Right lung (tissue), 10 donors: Measurements from ENCODE around the gene CTNNA3. TPM values are rescaled to one million over a fixed set of nuclear protein-coding genes. Genes with fewer than 3 reads are reported as not detected.
A peak's percentile ranks its signal among the peaks of the same experiment; 100 is the strongest.
"Not testable (repeated sequence)": the region's sequence is repeated elsewhere in the genome, so short reads cannot be mapped to it uniquely, and the experiment has no call there.

Experiments used
- DNase-seq, 2 donors: peaks; one replicate each; pipeline ENCODE4 v3.0.0-alpha.2; 2013
- long read RNA-seq, 8 donors: transcript quantifications; one replicate each; lab custom pipeline, GENCODE V29; 2026
- polyA plus RNA-seq, 5 donors: library from polyadenylated mRNA; unstranded; fragments of 120-200 nt; gene quantifications; one replicate each; pipeline versions ENCODE4 v1.2.1 to v1.2.3, GENCODE V29; 2013; ENCODE audit warnings: inconsistent platforms in 1 of 5, low replicate concordance in 1 of 5; ENCODE audit not compliant: insufficient read length in 5 of 5, insufficient read depth in 1 of 5

Gene CTNNA3
- 1 to 10 TPM; 4.4 to 9.5 (median 5.2) TPM for polyA plus RNA-seq
- long read RNA-seq, donor 1, result 0 reads
- long read RNA-seq, donor 2, result 0 reads
- long read RNA-seq, donor 3, result 0 reads
- long read RNA-seq, donor 4, result 0 reads
- long read RNA-seq, donor 5, result 0 reads
- long read RNA-seq, donor 6, result 0 reads
- long read RNA-seq, donor 7, result 0 reads
- long read RNA-seq, donor 8, result 0 reads

DNA sequence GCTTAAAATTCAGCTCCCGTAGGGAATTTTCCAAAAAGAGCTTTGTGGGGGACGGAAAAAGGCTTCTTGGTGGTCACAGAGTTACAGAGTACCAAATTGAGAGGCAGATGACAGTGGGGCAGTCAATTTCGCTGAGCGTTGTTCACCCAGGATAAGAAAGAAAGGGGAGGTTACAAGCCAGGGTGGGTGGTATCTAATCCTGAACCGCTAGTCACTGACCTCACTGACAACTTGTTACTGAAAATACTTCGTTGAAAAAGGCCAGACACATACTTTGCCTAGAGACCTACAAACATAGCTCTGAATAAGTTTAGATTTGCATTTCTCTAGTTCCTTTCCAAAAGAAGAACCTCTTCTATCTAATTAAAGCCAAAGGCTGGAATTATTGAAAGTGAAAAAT, at the start of gene CTNNA3:
TSS of gene CTNNA3 (minus strand) at position 167 of the 400 bp plus-strand sequence.
- DNase-seq, result no peak

DNA sequence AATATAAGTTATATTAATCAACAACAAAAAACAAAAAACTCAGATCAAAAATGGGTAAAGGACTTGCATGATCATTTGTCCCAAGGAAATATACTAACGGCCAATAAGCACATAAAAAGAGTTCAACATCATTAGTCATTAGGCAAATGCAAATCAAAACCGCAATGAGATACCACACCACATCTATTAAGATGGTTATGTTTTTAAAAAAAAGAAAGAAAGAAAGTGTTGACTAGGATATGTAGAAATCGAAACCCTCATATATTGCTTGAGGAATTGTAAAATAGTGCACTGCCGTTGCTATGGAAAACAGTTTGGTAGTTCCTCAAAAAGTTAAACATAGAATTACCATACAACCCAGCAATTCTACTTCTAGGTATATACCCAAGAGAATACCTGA, 39.4 kb upstream of the CTNNA3 start:
- no peak for DNase-seq

DNA sequence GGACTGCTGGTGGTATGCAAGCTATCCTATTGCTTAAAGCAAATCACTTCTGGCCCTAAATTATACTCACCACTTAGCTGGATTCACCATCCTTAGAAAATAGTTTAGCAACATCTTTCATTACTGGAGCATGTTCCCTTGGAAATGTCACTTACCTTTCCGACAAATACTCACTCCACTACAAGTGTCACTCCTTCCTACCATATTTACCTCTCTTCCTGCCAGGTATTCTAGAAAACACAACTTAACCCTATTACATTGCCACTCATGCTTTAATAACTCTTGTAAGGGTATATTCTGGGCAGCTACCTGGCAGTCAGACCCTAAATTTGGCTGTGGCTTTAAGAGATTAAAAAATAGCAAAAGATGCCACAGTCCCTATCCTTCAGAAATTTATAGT, 37.5 kb upstream of the CTNNA3 start:
- no peak for DNase-seq

DNA sequence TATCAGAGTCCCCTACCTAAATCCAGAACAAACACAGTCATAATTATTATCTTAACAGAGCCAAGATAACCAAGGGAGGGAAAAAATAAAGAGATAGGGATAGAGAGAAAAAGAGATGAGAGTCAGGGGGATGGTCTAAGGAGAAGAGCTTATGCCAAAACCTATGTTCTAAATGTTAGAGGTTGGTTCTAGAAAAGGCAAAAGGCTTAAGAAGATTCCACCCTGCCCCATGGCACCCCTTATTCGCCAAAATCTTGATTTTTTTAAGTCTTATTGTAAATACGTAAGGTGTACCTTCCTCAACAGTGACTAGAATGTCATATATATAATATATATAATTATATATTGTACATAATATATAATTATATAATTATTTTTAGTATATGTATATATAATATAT, 29.6 kb upstream of the CTNNA3 start:
- DNase-seq, result no peak

DNA sequence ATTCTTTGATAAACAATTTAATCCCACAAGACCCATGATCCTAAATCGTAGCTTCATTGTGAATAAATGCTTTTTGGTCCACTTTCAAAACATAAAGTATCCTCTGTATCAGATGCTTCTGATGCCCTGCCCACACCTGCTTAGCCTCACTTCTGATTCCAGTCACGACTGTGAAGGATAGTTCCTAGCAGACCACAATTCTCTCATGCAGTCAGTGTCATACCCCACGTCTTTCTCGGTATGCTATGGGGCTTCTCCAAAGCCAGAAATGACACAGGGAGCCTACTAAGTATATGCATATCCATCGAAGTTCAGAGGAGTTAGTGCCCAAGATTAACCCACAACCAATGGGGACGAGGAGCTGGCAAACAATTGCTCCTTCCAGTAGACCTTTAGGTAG, 27.6 kb upstream of the CTNNA3 start:
- no peak for DNase-seq

DNA sequence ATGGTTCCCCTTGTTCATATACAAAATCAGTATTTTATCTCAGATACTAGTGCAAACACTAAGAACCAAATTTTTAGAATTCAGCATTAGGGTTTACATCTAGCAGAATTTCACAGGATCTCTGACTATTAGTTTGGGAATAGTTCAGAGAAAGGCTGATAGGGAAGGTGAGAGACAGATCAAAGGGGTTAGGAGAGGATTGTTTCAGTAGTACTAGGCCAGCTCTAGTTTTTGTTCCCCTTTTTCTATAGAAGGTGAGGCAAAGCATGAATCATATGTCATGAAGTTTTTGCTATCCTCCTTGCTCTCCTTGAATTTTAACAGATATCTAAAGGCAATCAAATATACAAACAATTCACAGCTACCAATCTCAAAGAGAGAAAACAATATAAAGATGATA, 26.1 kb upstream of the CTNNA3 start:
- no peak for DNase-seq

DNA sequence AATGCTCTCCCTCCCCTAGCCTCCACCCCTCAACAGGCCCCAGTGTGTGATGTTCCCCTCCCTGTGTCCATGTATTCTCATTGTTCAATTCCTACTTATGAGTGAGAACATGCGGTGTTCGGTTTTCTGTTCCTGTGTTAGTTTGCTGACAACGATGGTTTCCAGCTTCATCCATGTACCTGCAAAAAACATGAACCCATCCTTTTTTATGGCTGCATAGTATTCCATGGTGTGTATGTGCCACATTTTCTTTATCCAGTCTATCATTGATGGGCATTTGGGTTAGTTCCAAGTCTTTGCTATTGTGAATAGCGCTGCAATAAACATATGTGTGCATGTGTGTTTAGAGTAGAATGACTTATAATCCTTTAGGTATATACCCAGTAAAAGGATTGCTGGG, 20.5 kb upstream of the CTNNA3 start:
- DNase-seq, result not testable (repeated sequence)

DNA sequence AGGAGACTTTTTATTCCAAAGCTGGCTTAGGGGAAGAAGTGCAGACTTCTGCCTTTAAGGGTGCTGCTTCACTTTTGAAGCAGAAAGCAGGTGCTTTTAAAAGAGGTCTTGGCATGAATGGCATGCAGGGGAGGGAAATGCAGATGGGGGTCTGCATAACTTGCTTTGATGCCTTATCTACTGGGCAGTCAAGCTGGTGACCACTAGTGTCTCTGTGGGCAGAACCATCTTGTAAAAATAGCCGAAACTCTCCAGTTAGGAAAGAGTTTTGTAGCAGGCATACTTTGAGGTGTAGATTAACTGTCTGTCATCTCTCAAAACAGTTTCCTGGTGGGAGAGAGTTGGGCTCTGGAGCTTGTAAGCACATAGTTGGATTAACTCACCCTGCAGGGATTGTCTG, 9.9 kb upstream of the CTNNA3 start:
- no peak for DNase-seq

DNA sequence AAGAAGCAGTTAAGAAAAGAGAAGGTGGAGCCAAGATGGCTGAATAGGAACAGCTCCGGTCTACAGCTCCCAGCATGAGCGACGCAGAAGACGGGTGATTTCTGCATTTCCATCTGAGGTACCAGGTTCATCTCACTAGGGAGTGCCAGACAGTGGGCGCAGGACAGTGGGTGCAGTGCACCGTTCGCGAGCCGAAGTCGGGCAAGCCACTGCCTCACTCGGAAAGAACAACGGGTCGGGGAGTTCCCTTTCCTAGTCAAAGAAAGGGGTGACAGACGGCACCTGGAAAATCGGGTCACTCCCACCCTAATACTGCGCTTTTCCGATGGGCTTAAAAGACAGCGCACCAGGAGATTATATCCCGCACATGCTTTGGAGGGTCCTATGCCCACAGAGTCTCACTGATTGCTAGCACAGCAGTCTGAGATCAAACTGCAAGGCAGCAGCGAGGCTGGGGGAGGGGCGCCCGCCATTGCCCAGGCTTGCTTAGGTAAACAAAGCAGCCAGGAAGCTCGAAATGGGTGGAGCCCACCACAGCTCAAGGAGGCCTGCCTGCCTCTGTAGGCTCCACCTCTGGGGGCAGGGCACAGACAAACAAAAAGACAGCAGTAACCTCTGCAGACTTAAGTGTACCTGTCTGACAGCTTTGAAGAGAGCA, 3.7 kb upstream of the CTNNA3 start:
- not testable (repeated sequence) for DNase-seq

DNA sequence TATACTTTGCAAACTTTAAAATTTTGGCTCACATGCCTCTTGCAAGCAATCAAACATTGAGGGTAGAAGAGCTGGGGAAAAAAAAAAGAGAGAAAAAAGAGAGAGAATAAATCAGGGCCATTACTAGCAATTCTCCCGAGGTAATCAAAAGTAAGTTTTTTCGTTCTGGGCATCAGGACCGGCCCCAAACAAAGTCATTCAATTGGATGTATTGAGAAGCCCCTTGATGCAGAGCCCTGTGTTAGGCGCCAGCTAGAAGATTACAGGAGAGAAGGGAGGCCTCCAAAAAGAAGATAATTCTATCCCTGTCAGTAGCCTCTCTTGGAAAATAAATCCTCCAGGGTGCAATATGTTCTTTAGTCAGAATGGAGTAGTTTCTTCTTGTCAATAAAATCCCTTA, 2.2 kb upstream of the CTNNA3 start:
- no peak for DNase-seq

DNA sequence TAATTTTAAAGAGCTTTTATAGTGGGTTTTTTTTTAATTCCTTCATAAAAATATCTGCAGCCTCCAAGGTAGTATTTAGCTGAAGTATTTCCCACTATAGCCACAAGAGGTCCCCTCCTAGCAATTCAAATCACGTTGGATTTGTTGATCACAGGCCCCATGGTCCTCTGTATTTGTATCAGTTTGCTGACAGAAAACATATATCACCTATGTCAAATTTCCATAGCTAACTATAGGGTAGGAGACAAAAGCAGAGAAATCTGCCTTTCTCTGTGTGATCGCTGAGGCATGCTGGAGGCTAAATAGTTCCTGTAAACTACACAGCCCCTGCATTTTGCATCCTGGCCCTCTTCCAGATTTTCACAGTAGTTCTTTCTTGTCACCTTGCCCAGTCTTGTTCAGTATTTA, 1.7 kb upstream of the CTNNA3 start:
- peak; percentile 30 to 38 for DNase-seq

DNA sequence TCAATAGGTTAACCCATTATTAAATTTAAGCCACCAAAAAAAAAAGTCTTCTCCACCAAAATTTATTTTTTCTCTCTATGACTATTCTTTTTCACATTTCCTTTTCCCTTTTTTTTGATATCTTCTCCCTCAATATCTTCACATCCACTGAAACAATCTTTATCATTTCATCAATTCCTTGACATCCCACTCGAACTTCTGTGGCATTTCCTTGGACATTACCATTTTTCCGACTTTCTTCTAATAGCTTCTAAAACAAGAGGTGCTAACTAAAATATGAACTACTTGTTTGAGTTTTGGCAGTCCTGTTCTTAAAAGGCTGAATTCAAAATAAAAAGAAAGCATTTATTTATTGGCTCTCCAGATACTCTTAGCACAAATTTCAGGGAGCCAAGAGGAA, 684 bp upstream of the CTNNA3 start:
- no peak for DNase-seq

DNA sequence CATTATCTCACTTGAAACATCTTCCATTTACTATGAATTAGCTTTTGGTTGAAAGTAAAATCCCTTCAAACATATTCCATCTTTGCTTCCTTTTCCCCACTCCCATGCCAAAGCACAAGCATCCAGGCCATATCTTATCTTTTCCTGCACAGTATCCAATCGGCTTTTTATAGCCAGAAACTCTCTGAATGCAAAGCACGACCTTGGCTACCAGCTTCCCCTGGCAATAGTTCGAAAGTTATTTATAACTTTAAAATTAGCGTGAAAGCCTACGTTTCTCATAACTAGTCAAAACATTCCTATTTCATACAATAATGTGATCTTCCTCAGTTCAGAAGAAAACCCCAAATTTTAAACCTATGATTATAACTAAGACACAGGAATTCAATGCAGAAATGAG, 440 bp downstream of the CTNNA3 start:
- no peak for DNase-seq

DNA sequence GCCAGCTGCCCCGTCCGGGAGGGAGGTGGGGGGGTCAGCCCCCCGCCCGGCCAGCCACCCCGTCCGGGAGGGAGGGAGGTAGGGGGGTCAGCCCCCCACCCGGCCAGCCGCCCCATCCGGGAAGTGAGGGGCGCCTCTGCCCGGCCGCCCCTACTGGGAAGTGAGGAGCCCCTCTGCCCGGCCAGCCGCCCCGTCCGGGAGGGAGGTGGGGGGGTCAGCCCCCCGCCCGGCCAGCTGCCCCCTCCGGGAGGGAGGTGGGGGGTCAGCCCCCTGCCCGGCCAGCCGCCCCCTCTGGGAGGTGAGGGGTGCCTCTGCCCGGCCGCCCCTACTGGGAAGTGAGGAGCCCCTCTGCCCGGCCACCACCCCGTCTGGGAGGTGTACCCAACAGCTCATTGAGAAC, 4.1 kb downstream of the CTNNA3 start:
- DNase-seq, result not testable (repeated sequence)

DNA sequence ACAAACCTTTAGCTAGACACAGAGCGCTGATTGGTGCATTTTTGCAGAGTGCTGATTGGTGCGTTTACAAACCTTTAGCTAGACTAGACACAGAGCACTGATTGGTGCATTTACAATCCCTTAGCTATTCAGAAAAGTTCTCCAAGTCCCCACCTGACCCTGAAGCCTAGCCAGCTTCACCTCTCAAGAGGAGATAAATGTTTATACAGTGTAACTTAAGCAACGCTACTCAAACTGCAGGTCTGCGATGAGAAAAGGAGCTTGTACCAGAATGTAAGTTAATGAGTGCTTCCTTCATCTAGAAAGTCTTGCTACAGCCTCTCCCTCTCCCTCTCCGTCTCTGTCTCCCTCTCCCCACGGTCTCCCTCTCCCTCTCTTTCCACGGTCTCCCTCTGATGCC, 5.5 kb downstream of the CTNNA3 start:
- DNase-seq, result not testable (repeated sequence)

DNA sequence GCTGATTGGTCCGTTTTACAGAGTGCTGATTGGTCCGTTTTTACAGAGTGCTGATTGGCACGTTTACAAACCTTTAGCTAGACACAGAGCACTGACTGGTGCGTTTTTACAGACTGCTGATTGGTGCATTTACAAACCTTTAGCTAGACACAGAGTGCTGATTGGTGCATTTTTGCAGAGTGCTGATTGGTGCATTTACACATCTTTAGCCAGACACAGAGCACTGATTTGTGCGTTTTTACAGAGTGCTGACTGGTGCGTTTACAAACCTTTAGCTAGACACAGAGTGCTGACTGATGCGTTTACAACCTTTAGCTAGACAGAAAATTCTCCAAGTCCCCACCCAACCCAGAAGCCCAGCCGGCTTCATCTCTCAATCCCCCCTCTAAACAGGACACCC, 11.9 kb downstream of the CTNNA3 start:
- not testable (repeated sequence) for DNase-seq

DNA sequence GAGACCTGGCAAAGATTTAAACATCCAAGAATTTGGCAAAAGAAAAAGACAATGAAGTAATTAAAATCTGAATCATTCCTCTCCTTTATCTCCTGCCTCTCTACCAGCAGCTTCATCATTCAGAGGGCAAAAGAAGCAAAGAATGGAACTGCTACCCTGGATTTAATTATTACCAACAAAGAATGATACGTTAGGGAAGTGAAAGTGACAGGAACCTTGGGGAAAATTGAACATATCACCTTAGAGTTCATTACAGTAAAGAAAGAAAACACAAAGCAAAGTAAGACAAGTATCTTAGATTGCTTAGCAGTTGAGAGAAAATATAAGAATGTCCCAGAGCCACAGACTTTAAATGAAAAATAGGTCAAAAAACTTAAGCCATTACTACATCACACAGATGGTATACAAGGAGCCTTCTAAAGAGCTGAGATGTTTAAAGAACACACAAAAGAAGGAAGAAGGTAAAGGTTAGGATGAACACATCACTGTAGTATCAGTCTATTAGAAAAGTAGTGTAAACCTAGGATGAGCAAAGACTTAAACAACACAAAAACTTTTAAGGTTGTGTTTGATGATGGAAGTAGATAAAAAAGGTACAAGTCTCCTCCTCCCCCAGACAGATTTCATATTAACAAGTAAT, 17.5 kb downstream of the CTNNA3 start:
- no peak for DNase-seq

DNA sequence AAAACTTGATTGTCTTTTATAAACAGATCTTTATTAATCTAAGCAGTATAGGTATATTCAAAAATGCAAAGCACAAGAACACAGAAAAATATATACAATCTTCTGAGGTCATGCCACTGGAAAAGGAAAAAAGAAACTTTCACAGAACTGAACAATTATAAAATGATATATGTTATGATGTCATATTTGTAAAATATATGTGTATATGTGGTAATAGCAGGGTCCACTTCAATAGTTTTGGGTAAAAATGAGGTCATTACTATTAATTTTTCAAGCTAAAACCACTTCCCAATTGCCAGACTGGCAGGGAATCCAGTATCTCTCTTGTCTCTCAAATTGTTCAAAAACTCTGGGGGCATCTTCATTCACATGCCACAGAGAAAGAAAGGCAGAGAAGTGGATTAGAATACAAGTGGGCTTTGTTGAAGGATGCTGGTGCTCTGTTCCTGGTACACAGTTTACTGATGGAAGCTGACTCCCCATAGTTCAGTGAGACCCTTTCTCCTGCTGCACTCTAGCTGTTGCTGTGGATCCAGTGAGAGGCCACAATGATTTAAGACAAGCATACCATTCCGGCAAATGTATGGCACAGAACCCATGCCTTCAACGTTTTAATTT, 19.7 kb downstream of the CTNNA3 start:
- no peak for DNase-seq

DNA sequence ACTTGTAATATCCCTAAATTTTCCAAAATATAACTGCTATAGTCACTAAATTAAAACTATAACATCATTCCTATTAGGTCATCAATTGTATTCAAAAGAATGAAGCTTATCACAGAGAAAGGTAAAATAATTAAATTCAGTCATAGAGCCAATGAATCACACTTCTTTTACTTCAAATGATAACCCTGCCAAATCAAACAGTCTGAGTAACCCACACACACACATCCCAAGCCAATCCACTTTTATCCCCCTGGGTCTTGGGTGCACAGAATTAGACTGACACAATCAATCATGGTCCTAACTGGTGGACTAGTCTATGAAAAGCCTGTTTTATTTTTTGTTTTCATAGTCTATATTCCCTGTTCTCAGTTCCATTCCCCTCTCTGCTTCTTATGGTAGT, 25.6 kb downstream of the CTNNA3 start:
- DNase-seq, result no peak

DNA sequence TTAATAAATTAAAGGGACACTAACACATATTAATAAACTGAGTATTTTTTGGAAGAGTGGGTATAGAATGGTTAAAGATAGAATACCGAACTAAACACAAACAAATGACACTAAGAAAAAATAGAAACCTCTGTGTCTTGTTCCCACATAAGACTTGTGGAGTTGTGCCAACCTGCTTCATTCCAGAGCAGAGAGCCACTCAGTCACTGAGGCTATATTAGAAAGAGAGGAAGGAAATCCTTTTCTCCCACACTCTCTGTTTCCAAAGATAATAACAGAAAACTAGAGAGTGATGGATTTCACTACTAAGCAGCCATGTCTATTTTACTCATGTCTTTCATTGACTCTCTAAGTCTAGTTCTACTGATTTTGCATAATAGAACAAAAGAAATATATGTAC, 26.0 kb downstream of the CTNNA3 start:
- peak; percentile 8 to 10 for DNase-seq

DNA sequence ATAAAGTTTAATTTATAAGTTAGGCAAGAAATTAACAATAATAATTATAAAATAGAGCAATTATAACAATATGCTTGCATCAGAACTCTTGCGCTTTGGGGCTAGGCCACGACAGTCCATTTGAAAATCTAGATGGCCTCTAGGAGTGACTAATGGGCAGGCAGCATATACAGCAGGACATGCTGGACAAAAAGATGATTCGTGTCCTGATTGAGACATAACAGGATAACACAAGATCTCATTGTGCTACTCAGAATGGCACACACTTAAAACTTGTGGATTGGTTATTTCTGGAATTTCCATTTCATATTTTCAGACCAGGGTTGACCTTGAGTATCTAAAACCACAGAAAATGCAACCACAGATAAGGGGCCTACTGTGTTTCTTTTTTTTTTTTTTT, 27.5 kb downstream of the CTNNA3 start:
- no peak for DNase-seq

DNA sequence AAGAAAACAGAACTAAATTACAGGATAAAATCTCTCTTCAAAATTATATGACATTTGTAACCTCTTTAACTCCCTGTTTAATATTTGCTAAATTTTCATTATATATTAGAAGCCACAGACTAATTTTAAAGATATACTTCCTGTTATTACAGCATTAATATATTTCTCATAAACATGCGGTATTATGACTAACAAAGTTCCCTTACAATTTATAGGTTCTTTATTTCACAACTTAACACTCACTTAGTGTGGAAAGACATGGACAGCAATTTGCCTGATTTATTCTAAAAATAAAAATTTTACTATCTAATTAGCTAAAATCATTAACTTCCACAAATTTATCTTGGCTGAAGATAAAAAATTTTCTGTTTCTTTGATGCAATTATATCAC, 29.0 kb downstream of the CTNNA3 start:
- no peak for DNase-seq

DNA sequence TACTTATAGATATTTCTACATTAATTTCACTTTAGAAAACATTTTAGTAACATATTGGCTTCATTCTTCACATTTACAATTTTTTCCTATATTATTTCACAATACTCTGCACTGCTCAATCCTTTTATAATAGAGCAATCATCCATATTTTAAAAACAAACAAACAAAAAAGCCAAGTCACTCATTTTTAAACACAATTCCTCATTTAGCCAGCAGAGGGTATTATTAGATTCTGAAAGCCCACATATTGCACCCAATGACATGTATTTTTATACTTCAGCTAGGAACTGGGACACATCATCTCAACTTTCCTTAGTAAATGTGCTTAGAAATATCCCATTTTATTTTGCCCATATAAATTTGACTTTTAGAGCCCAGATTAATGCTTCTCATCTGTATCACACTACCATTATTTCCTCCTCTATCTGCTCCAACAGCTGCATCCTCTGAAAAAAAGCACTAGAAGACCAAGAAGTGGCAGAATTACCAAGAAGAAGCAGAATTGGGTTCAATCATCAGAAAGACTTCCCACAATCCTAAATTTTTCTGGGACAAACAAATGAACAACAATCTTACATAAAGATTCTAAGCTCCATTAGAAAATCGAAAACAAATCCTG, 29.5 kb downstream of the CTNNA3 start:
- DNase-seq, result peak; percentile 17 to 20
